GM18858 (cell line): Measurements from ENCODE around the gene PLA2G4A.

Experiments
- ATAC-seq: cut with Tn5 transposase; IDR thresholded peaks from one replicate; pipeline ENCODE4 v1.9.1; 2021; ENCODE audit not compliant: unreplicated experiment

The PLA2G4A gene

GRCh38 chr1:187013582-187014200 is 184.9 kb downstream of the PLA2G4A start:
- no peak for ATAC-seq

- ATAC-seq: no peak
Measured at GRCh38 chr1:187018291-187018690, 189.5 kb downstream of the PLA2G4A start.

- ATAC-seq: no peak
Measured at GRCh38 chr1:187027253-187027652, 198.5 kb downstream of the PLA2G4A start.

GRCh38 chr1:187032316-187032981 is 203.7 kb downstream of the PLA2G4A start:
- no peak for ATAC-seq

- ATAC-seq: no peak
Measured at GRCh38 chr1:187032982-187033692, 204.4 kb downstream of the PLA2G4A start.

GRCh38 chr1:187033693-187034390 is 205.1 kb downstream of the PLA2G4A start:
- no peak for ATAC-seq

- ATAC-seq: no peak
Measured at GRCh38 chr1:187034501-187034900, 205.8 kb downstream of the PLA2G4A start.

GRCh38 chr1:187037973-187038553 is 209.3 kb downstream of the PLA2G4A start:
- ATAC-seq: no peak
